ENCODE results near the gene MAD2L2. TPM values are rescaled to one million over a fixed set of nuclear protein-coding genes. Genes with fewer than 3 reads are reported as not detected.

The MAD2L2 gene
- total RNA-seq, result 10 to 100 TPM; 22.7 to 71.2 (median 31.1) TPM
- polyA plus RNA-seq, result 10 to 100 TPM; 15.6 to 29.7 (median 19.5) TPM
- long read RNA-seq, donor 1, transcript MAD2L2-207 (9 exons, 1,118 nt), result major isoform, 10 of 10 reads
- long read RNA-seq, donor 1, partial matches to known transcripts, result 0 of 10 reads
- long read RNA-seq, donor 1, other reads (novel, unspliced or antisense), result 0 of 10 reads
- long read RNA-seq, donor 2, transcript MAD2L2-207 (9 exons, 1,118 nt), result major isoform, 6 of 7 reads
- long read RNA-seq, donor 2, partial matches to known transcripts, result 0 of 7 reads
- long read RNA-seq, donor 2, other reads (novel, unspliced or antisense), result 0 of 7 reads
- long read RNA-seq, donor 3, transcript MAD2L2-207 (9 exons, 1,118 nt), result major isoform, 7 of 7 reads
- long read RNA-seq, donor 3, partial matches to known transcripts, result 0 of 7 reads
- long read RNA-seq, donor 3, other reads (novel, unspliced or antisense), result 0 of 7 reads
- long read RNA-seq, donor 4, transcript MAD2L2-207 (9 exons, 1,118 nt), result major isoform, 17 of 22 reads
- long read RNA-seq, donor 4, partial matches to known transcripts, result 2 of 22 reads
- long read RNA-seq, donor 4, other reads (novel, unspliced or antisense), result 2 of 22 reads
- long read RNA-seq, donor 5, transcript MAD2L2-207 (9 exons, 1,118 nt), result major isoform, 32 of 40 reads
- long read RNA-seq, donor 5, partial matches to known transcripts, result 2 of 40 reads
- long read RNA-seq, donor 5, other reads (novel, unspliced or antisense), result 4 of 40 reads
- long read RNA-seq, donor 6, transcript MAD2L2-207 (9 exons, 1,118 nt), result major isoform, 13 of 16 reads
- long read RNA-seq, donor 6, partial matches to known transcripts, result 0 of 16 reads
- long read RNA-seq, donor 6, other reads (novel, unspliced or antisense), result 3 of 16 reads
- long read RNA-seq, donor 7, partial matches to known transcripts, result 0 of 4 reads
- long read RNA-seq, donor 7, other reads (novel, unspliced or antisense), result 0 of 4 reads
- long read RNA-seq, donor 8, transcript MAD2L2-207 (9 exons, 1,118 nt), result major isoform, 11 of 12 reads
- long read RNA-seq, donor 8, partial matches to known transcripts, result 0 of 12 reads
- long read RNA-seq, donor 8, other reads (novel, unspliced or antisense), result 0 of 12 reads
- long read RNA-seq, donor 9, transcript MAD2L2-207 (9 exons, 1,118 nt), result major isoform, 9 of 9 reads
- long read RNA-seq, donor 9, partial matches to known transcripts, result 0 of 9 reads
- long read RNA-seq, donor 9, other reads (novel, unspliced or antisense), result 0 of 9 reads
- long read RNA-seq, donor 10, transcript MAD2L2-207 (9 exons, 1,118 nt), result major isoform, 10 of 10 reads
- long read RNA-seq, donor 10, partial matches to known transcripts, result 0 of 10 reads
- long read RNA-seq, donor 10, other reads (novel, unspliced or antisense), result 0 of 10 reads

GRCh38 chr1:11681071-11681771 lies at the start of gene MAD2L2:
Gene MAD2L2 (minus strand): TSS chr1:11681148. CDS start chr1:11680601, 547 bp downstream.
- no peaks in the 10 kb centered on the region for H3K27me3 ChIP-seq
- DNase-seq, result peak; percentile 62 to 92 (median 86)
- peaks cover 0 to 5% of the 10 kb centered on the region in 2 donors for H3K36me3 ChIP-seq (replicated peaks in 1 of 2)
- intact Hi-C loops (cut with DNase I), result no loop called here
- H3K4me3 ChIP-seq, result peak within 1 kb of the TSS; percentile 39 to 70 (median 56)
- TF ChIP-seq POLR2A (IDR thresholded peaks at IDR 0.05) (peak in 1 of 2 donors; percentile 6), CTCF (IDR thresholded peaks at IDR 0.05) (no peak)
- WGBS, 4 donors, result 0 to 2% (median 0%) methylated on average over 20 to 71 of the region's 71 CpGs
- peak within 1 kb of the TSS in 4 of 5 donors; percentile 22 to 93 (median 76) for H3K27ac ChIP-seq
- no peaks in the 10 kb centered on the region for H3K9me3 ChIP-seq (replicated peaks in 1 of 3)
- peaks cover 5 to 12% of the 10 kb centered on the region in 2 donors for H3K4me1 ChIP-seq (replicated peaks in 1 of 2)

GRCh38 chr1:11730429-11730891 lies 49.5 kb upstream of the MAD2L2 start:
- DNase-seq, result peak in 1 of 7 donors; percentile 42
- intact Hi-C loops (cut with DNase I), result no loop called here
- H3K27ac ChIP-seq, result peak overlapping the region in 3 of 5 donors; percentile 60 to 69 (median 69)
- no peak overlapping the region for H3K4me3 ChIP-seq
- TF ChIP-seq POLR2A (IDR thresholded peaks at IDR 0.05) (no peak), CTCF (IDR thresholded peaks at IDR 0.05) (no peak)
- peaks cover 6 to 35% of the 10 kb centered on the region in 2 donors for H3K4me1 ChIP-seq (replicated peaks in 1 of 2)
- H3K27me3 ChIP-seq, result no peaks in the 10 kb centered on the region
- no peaks in the 10 kb centered on the region for H3K36me3 ChIP-seq (replicated peaks in 1 of 2)
- 36 to 52% (median 40%) methylated on average over 4 to 5 of the region's 5 CpGs for WGBS, 4 donors
- H3K9me3 ChIP-seq (replicated peaks in 1 of 3), result no peaks in the 10 kb centered on the region

DNA sequence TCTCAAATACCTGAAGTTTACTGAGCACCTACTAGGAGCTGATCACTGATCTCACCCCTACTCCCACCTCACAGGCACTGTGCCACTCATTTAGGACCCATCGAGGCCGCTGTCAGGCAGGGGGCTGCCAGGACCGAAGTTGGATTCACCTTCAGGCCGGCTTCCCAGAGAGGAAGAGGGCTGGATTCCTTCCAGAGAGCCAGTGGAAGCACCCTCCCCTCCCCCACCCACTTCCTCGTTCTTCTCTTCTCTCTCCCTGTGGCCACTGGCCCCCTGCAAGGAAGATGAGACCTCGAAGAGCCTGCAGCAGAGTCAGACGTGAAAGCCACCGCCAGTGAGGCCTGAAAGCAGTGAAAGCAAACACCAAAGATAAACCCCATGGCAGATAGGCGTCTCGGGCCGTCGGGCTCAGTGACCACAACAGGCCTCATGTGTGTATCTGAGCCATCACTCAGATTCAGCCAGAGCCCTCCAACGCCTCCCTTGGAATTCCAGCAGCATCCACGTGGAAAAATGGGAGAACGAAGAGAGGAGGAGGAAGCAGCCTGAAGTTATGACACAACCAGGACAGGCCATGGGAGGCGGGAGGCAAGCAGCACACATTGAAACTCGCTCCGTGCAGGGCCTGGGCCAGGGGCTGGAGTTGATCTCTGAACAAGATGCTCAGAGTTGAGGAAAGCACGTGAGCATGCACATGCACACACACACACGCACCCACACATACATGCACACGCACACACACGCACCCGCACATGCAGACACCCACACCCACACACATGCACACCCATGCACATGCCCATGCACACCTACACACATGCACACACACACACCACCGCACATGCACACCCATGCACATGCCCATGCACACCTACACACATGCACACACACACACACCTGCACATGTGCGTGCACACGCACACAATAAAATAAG lies 48.8 kb upstream of the MAD2L2 start:
- H3K9me3 ChIP-seq (replicated peaks in 1 of 3), result no peaks in the 10 kb centered on the region
- DNase-seq, result peak in 1 of 7 donors; percentile 40
- peak overlapping the region in 1 of 5 donors; percentile 69 for H3K27ac ChIP-seq
- no peaks in the 10 kb centered on the region for H3K36me3 ChIP-seq (replicated peaks in 1 of 2)
- TF ChIP-seq CTCF (IDR thresholded peaks at IDR 0.05), result no peak
- no peak for TF ChIP-seq POLR2A (IDR thresholded peaks at IDR 0.05)
- no peaks in the 10 kb centered on the region for H3K27me3 ChIP-seq
- intact Hi-C loops (cut with DNase I), result no loop called here
- H3K4me3 ChIP-seq, result no peak overlapping the region
- 57 to 74% (median 67%) methylated on average over 17 to 26 of the region's 26 CpGs for WGBS, 4 donors
- peaks cover 6 to 34% of the 10 kb centered on the region in 2 donors for H3K4me1 ChIP-seq (replicated peaks in 1 of 2)
